IPS DF 4.7 (cell line): Measurements from ENCODE around the gene TOMM5.

Experiments used
- DNase-seq: peaks from one replicate; pipeline ENCODE4 v3.0.0-alpha.2; 2013; ENCODE audit warnings: low spot score; ENCODE audit errors: extremely low read depth

Gene TOMM5

GRCh38 chr9:37563806-37564513, 28.4 kb downstream of the TOMM5 start:
- DNase-seq, result no peak

- no peak for DNase-seq
Observed at GRCh38 chr9:37562826-37563225, 29.6 kb downstream of the TOMM5 start.

GRCh38 chr9:37561682-37562081, 30.7 kb downstream of the TOMM5 start:
- DNase-seq, result no peak

- DNase-seq, result no peak
Observed at GRCh38 chr9:37559855-37560592, 32.4 kb downstream of the TOMM5 start.

GRCh38 chr9:37559125-37559524, 33.3 kb downstream of the TOMM5 start:
- DNase-seq, result no peak

- no peak for DNase-seq
Observed at GRCh38 chr9:37555786-37556185, 36.6 kb downstream of the TOMM5 start.

GRCh38 chr9:37554318-37554717, 38.1 kb downstream of the TOMM5 start:
- no peak for DNase-seq

- no peak for DNase-seq
Observed at GRCh38 chr9:37551888-37552287, 40.5 kb downstream of the TOMM5 start.

GRCh38 chr9:37551468-37551867, 40.9 kb downstream of the TOMM5 start:
- no peak for DNase-seq

- no peak for DNase-seq
Observed at GRCh38 chr9:37550781-37551180, 41.6 kb downstream of the TOMM5 start.

GRCh38 chr9:37549527-37549926, 42.9 kb downstream of the TOMM5 start:
- DNase-seq, result no peak

- DNase-seq, result no peak
Observed at GRCh38 chr9:37547328-37547878, 45.0 kb downstream of the TOMM5 start.

- no peak for DNase-seq
Observed at GRCh38 chr9:37543468-37543867, 48.9 kb downstream of the TOMM5 start.

GRCh38 chr9:37542895-37543294, 49.5 kb downstream of the TOMM5 start:
- no peak for DNase-seq

- DNase-seq, result no peak
Observed at GRCh38 chr9:37542488-37542887, 49.9 kb downstream of the TOMM5 start.

- DNase-seq, result no peak
Observed at GRCh38 chr9:37541465-37541864, 50.9 kb downstream of the TOMM5 start.

- no peak for DNase-seq
Observed at GRCh38 chr9:37540634-37541033, 51.8 kb downstream of the TOMM5 start.

GRCh38 chr9:37539634-37540033, 52.8 kb downstream of the TOMM5 start:
- no peak for DNase-seq
